Spleen (tissue), 11 donors: Measurements from ENCODE around the gene PRR14. TPM values are rescaled to one million over a fixed set of nuclear protein-coding genes. Genes with fewer than 3 reads are reported as not detected.

Experiments
- DNase-seq: peaks from one replicate; pipeline ENCODE4 v3.0.0-alpha.2; 2020
- H3K27ac ChIP-seq, 8 donors: fragments of 200-600 bp; sonication (generic) in 7 of 8; 1 replicate in 4 of 8; 2 replicates in 4 of 8; pipeline versions ENCODE4 v1.5.0 to v1.8.0; 2016 to 2021; ENCODE audit warnings: inconsistent platforms in 4 of 8, mild to moderate bottlenecking in 4 of 8, moderate library complexity in 1 of 8
- H3K27me3 ChIP-seq, 7 donors: fragments of 200-600 bp; sonication (generic) in 6 of 7; replicated peaks in 1 of 7; 1 replicate in 4 of 7; 2 replicates in 3 of 7; pipeline versions ENCODE4 v1.5.0 to v1.8.0; 2016 to 2021; ENCODE audit warnings: inconsistent platforms in 3 of 7, mild to moderate bottlenecking in 1 of 7
- H3K36me3 ChIP-seq, 6 donors: fragments of 200-600 bp; sonication (generic) in 5 of 6; 1 replicate in 4 of 6; 2 replicates in 2 of 6; pipeline versions ENCODE4 v1.5.0 to v1.8.0; 2016 to 2021; ENCODE audit warnings: inconsistent platforms in 2 of 6
- H3K4me1 ChIP-seq, 6 donors: fragments of 200-600 bp; sonication (generic) in 5 of 6; 1 replicate in 3 of 6; 2 replicates in 3 of 6; pipeline versions ENCODE4 v1.5.0 to v1.8.0; 2016 to 2021; ENCODE audit warnings: inconsistent platforms in 3 of 6
- H3K4me3 ChIP-seq, 8 donors: fragments of 200-600 bp; sonication (generic) in 7 of 8; 1 replicate in 4 of 8; 2 replicates in 4 of 8; pipeline versions ENCODE4 v1.5.0 to v1.8.0; 2016 to 2021; ENCODE audit warnings: inconsistent platforms in 4 of 8, mild to moderate bottlenecking in 4 of 8, moderate library complexity in 2 of 8
- H3K9me3 ChIP-seq, 8 donors: fragments of 200-600 bp; sonication (generic) in 7 of 8; 1 replicate in 4 of 8; 2 replicates in 4 of 8; pipeline versions ENCODE4 v1.5.0 to v1.8.0; 2016 to 2021; ENCODE audit warnings: inconsistent platforms in 4 of 8
- CTCF ChIP-seq, 11 experiments: fragments of 200-600 bp in 7 of 11; fragments of 450-650 bp in 4 of 11; sonication (generic) in 4 of 11; IDR thresholded peaks in 8 of 11; conservative IDR thresholded peaks in 3 of 11; 1 replicate in 7 of 11; 2 replicates in 4 of 11; pipeline versions ENCODE4 v1.4.0 to v1.8.0; 2016 to 2021; ENCODE audit warnings: antibody characterized with exemption in 11 of 11, inconsistent platforms in 4 of 11, mild to moderate bottlenecking in 1 of 11
- POLR2A ChIP-seq, 3 donors: fragments of 450-650 bp; IDR thresholded peaks; one replicate each; pipeline ENCODE4 v1.5.1; 2017; ENCODE audit warnings: antibody characterized with exemption in 3 of 3, mild to moderate bottlenecking in 1 of 3
- POLR2AphosphoS5 ChIP-seq, 3 donors: sonication (generic); formaldehyde crosslinking; IDR thresholded peaks; one replicate each; pipeline ENCODE4 v1.5.1; 2017; ENCODE audit warnings: antibody characterized with exemption in 3 of 3
- WGBS, 5 donors: extraction: QIAGEN DNeasy Blood & Tissue Kit in 3 of 5; methylation state at CpG; one replicate each; pipeline versions ENCODE4 v1.1.5 to v1.1.7; 2013 to 2018; 5-methylcytosine and 5-hydroxymethylcytosine counted together
- intact Hi-C: fragments of 100-400 bp; cut with DNase I; formaldehyde crosslinking; loops from one replicate; pipeline ENCODE4 v1.15.0; 2023; ENCODE audit warnings: low total_unique reads
- polyA plus RNA-seq, 3 donors: library from polyadenylated mRNA; stranded (reverse); fragments of 200-250 nt; gene quantifications; one replicate each; pipeline ENCODE4 v1.2.1, GENCODE V29; 2013
- total RNA-seq, 7 donors: library from RNA; depleted of rRNA in 3 of 7; stranded (reverse); fragments of >200 nt in 3 of 7; fragmentation: NEBNext Ultra II Directional in 4 of 7; extraction: Animal tissue kit (Norgen Biotek cat#: 25700) in 4 of 7; gene quantifications; one replicate each; pipeline versions ENCODE4 v1.1.0 to v1.2.1, GENCODE V29; 2016 to 2021
- donor health status: healthy with polysubstance abuse.
- donor health status: DM: no; HTN: no; CAD: no; lungs with moderate emphysema.
- donor health status: DM: no; HTN: no; CAD: no.
- donor health status: Bipolar disorder and iron deficiency.
- donor health status: healthy.
- donor health status: DM: no; HTN: no; CAD: no.
- donor health status: DM: yes; HTN: yes; CAD: no.

The PRR14 gene
- total and polyA plus RNA-seq, 10 donors: 51.2 to 178 (median 67.3) TPM

GRCh38 chr16:30604316-30604947 is 46.3 kb upstream of the PRR14 start:
- no peaks in the 10 kb centered on the region for H3K9me3 ChIP-seq
- H3K27me3 ChIP-seq: no peaks in the 10 kb centered on the region
- DNase-seq: peak; percentile 74
- no peak overlapping the region for H3K4me3 ChIP-seq
- H3K27ac ChIP-seq: no peak overlapping the region
- 94 to 96% (median 95%) methylated on average over 43 to 49 of the region's 49 CpGs for WGBS, 5 donors
- peaks cover 0 to 77% (median 41%) of the 10 kb centered on the region in 6 donors for H3K4me1 ChIP-seq
- peak in 2 of 3 donors; percentile 30 to 63 for TF ChIP-seq POLR2AphosphoS5 (IDR thresholded peaks at IDR 0.05)
- TF ChIP-seq POLR2A (IDR thresholded peaks at IDR 0.05): no peak
- TF ChIP-seq CTCF (IDR thresholded peaks at IDR 0.05 in 8 of 11, conservative IDR thresholded peaks at IDR 0.05 in 3 of 11): no peak
- intact Hi-C loops: no loop called here
- H3K36me3 ChIP-seq: peaks cover 3 to 68% (median 47%) of the 10 kb centered on the region in 6 donors

GRCh38 chr16:30605158-30605557 is 45.6 kb upstream of the PRR14 start:
- Histone ChIP-seq H3K4me1 (peaks cover 0 to 80% (median 42%) of the 10 kb centered on the region in 6 donors), H3K27ac (peak overlapping the region in 1 of 8 donors; percentile 29), H3K9me3 (no peaks in the 10 kb centered on the region), H3K27me3 (no peaks in the 10 kb centered on the region), H3K4me3 (no peak overlapping the region), H3K36me3 (peaks cover 3 to 68% (median 47%) of the 10 kb centered on the region in 6 donors)
- peak; percentile 47 for DNase-seq
- TF ChIP-seq CTCF (IDR thresholded peaks at IDR 0.05 in 8 of 11, conservative IDR thresholded peaks at IDR 0.05 in 3 of 11) (no peak), POLR2A (IDR thresholded peaks at IDR 0.05) (no peak), POLR2AphosphoS5 (IDR thresholded peaks at IDR 0.05) (no peak)
- intact Hi-C loops: no loop called here
- 69 to 85% (median 78%) methylated on average over 15 of the region's 15 CpGs for WGBS, 5 donors

GRCh38 chr16:30606004-30606403 is 44.8 kb upstream of the PRR14 start:
- WGBS, 5 donors: 96 to 100% (median 98%) methylated on average over 3 of the region's 3 CpGs
- peak; percentile 8 for DNase-seq
- H3K27ac ChIP-seq: no peak overlapping the region
- no peaks in the 10 kb centered on the region for H3K9me3 ChIP-seq
- H3K4me1 ChIP-seq: peaks cover 0 to 87% (median 49%) of the 10 kb centered on the region in 6 donors
- peaks cover 3 to 68% (median 47%) of the 10 kb centered on the region in 6 donors for H3K36me3 ChIP-seq
- no peaks in the 10 kb centered on the region for H3K27me3 ChIP-seq
- no peak overlapping the region for H3K4me3 ChIP-seq
- TF ChIP-seq POLR2AphosphoS5 (IDR thresholded peaks at IDR 0.05): no peak
- TF ChIP-seq POLR2A (IDR thresholded peaks at IDR 0.05): no peak
- no peak for TF ChIP-seq CTCF (IDR thresholded peaks at IDR 0.05 in 8 of 11, conservative IDR thresholded peaks at IDR 0.05 in 3 of 11)
- intact Hi-C loops: no loop called here
